ENCODE measurements around the gene ERAL1.
"Not testable (repeated sequence)": the region's sequence is repeated elsewhere in the genome, so short reads cannot be mapped to it uniquely, and the experiment has no call there.

The ERAL1 gene

DNA sequence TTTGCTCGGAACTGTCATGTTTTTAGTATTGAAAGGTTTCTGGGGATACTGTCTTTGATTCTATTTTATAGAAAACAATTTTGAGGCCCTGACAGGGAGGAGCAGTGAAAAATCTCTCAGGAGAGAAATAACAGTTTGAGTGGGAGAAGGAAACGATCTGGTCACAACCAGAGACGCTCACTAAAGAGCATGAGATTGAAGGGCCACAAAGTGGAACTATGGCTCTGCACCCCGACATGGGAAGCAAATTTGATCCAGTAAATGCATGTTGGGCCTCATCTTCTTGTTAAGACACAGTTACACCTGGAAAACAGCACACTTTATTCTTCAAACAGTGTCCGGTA is 492 bp downstream of the ERAL1 start:
- no peak for DNase-seq

DNA sequence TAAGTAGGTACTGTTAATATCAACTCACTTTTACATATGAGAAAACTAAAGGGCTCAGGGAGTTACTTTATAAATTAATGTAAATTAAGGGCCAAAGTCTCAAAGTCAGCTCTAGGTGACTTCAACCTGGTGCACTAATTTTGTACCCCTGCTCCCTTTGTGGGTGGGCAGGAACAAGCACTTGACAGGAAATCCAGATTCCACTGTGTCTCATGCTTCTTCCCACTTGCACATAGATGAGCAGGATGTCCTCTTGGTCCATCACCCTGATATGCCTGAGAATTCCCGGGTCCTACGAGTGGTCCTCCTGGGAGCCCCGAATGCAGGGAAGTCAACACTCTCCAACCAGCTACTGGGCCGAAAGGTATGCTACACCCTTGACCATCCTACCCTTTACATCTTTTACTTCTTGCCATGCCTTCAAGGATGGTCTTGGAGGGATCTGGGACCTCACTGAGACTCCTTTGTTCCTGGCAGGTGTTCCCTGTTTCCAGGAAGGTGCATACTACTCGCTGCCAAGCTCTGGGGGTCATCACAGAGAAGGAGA is 1.3 kb downstream of the ERAL1 start:
- DNase-seq: no peak

DNA sequence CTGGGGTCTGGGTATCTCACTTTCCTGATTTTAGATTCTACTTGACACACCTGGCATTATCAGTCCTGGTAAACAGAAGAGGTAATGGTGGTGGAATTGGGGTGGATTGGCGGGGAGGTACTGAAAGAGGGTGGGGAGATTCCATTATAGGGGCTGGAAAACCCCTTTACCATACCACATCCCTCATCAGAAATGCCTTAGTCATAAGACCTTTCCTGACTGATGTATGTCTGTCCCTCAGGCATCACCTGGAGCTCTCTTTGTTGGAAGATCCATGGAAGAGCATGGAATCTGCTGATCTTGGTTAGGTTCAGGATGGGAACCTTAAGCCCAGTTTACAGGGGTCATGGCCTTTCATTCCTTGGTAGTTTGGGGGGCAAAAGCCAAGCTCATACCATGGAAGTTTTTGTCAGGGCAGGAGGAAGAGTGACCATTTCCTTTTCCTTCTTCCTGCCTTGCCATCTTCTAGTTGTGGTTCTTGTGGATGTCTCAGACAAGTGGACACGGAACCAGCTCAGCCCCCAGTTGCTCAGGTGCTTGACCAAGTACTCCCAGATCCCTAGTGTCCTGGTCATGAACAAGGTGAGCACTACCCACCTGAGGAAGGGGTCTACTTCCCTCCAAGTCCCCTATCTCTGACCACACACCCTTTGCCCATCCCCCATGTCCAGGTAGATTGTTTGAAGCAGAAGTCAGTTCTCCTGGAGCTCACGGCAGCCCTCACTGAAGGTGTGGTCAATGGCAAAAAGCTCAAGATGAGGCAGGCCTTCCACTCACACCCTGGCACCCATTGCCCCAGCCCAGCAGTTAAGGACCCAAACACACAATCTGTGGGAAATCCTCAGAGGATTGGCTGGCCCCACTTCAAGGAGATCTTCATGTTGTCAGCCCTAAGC is 3.3 kb downstream of the ERAL1 start:
- no peak for DNase-seq

GRCh38 chr17:28858801-28859355 is 4.1 kb downstream of the ERAL1 start:
- no peak for DNase-seq

DNA sequence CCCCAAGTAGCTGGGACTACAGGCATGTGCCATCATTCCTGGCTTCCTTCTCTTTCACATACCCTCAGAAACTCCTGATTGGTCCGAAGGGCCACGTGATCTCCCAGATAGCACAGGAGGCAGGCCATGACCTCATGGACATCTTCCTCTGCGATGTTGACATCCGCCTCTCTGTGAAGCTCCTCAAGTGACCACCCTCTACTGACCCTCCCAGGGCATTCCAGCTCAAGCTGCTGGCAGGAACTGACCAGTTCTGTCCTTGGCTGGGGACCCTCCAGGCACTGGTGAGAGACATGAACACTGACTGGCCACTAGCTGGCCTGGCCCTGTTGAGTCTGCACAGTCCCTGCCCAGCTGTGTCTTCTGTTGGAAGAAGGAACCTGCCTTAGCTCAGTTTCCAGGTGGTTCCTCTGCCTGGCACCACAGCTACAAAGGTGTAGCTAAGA is 5.6 kb downstream of the ERAL1 start:
- no peak for DNase-seq

DNA sequence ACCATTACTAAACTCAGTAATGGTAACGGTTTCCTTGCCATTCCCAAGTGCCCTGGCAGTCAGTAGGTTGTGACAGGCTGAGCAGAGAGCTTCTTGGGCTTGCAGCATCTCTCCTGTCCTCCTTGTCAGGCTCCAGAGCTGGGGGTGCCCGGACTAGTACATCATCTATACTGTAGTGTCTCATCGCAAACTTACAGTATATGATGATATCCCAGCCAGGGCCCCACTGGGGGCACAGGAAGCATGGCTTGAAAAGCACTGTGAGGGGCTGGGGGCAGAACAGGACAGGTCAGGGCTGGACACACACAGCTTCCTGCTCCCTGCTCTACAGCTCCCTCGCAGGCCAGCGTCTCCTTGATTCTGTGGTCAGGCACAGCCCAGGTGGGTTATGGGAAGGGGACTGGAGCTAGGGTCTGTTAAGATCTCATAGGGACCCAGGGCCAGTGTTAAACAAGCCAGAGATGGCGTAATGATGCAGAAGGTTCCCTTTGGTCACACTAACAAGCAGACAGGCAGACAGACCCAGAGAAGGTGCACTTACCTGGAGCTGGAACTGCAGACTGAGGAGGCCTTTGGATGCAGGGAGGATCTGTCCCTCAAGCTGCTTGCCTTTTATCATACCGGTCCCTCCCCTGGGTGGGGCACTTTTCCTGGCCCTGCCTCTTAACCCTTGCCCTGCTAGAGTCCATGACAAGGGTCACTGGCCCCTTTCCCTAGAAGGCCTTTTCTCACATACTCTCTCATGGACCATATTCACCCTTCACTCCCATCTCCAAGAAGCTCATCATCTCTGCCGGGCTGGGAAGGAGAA is 6.8 kb downstream of the ERAL1 start:
- no peak for DNase-seq

GRCh38 chr17:28862561-28862960 is 7.7 kb downstream of the ERAL1 start:
- no peak for DNase-seq

GRCh38 chr17:28863953-28864352 is 9.1 kb downstream of the ERAL1 start:
- DNase-seq: no peak

GRCh38 chr17:28864991-28865849 is 10.4 kb downstream of the ERAL1 start:
- DNase-seq: no peak

DNA sequence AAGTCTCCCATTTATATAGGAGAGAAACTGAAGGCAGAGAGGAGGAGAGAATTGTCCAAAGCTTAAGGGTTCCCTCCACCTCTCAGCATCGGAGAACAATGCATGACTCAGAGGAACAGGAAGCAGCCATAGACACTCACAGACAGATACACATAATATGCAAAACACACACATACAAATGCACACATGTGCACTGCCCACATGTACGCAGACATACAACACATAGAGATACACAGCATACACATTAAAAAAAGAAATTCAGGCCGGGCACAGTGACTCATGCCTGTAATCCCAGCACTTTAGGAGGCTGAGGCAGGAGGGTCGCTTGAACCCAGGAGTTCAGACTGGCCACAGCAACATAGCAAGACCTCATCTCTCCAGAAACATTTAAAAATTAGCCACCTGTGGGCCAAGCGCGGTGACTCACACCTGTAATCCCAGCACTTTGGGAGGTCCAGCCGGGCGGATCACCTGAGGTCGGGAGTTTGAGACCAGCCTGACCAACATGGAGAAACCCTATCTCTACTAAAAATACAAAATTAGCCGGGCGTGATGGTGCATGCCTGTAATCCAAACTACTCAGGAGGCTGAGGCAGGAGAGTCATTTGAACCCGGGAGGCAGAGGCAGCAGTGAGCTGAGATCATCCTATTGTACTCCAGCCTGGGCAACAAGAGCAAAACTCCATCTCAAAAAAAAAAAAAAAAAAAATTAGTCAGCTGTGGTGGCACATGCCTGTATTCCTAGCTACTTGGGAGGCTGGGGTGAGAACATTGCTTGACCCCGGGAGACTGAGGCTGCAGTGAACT is 11.3 kb downstream of the ERAL1 start:
- no peak for DNase-seq

DNA sequence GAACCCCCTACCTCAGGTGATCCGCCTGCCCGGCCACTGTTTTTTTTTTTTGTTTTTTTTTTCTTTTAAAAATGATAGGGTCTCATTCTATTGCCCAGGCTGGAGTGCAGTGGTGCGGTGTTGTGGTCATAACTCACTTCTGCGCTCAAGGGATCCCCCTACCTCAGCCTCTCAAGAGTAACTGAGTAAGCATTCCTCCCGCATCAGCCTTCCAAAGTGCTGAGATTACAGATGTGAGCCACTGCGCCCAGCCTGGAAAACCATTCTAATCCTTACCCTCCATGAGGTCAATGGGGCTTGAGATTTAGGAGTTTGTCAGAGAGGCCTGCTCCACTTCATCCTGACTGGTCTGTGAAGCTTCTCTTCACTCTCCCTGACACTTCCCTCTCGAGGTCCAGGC is 12.5 kb downstream of the ERAL1 start:
- no peak for DNase-seq

DNA sequence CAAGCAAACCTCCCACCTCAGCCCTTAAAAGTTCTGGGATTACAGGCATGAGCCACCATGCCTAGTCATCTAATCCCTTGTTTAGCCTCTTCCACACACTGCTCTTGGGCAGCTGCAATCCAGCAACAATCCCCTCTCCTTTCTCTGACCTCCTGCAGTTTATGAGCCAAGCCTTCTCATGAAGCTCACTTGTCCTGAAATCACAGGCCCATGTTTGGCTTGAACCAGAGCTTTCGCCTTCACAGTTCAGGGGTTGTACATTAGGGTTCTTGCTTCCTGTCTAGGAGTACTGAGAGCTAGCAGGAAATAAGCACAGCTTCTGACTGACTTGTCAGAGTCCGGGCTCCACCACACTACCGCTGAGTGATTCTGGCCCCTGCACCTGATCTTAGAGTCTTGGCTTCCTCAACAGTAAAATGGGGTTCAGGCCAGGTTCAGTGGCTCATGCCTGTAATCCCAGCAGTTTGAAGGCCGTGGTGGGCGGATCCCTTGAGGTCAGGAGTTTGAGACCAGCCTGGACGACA is 16.3 kb downstream of the ERAL1 start:
- no peak for DNase-seq

DNA sequence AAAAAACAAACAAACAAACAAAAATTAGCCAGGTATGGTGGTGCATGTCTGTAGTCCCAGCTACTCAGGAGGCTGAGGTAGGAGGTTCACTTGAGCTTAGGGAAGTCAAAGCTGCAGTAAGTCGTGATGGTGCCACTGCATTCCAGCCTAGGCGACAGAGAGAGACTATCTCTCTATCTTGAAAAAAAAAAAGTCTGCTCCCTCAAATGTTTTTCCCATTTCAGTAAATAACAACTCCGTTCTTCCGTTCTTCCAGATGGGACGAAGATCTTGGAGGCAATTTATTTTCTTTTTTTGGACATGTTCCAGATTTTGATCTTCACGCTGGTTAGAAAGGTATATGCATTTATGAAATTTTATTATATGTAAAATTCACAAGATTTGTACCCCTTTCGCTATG is 19.0 kb downstream of the ERAL1 start:
- DNase-seq: no peak

DNA sequence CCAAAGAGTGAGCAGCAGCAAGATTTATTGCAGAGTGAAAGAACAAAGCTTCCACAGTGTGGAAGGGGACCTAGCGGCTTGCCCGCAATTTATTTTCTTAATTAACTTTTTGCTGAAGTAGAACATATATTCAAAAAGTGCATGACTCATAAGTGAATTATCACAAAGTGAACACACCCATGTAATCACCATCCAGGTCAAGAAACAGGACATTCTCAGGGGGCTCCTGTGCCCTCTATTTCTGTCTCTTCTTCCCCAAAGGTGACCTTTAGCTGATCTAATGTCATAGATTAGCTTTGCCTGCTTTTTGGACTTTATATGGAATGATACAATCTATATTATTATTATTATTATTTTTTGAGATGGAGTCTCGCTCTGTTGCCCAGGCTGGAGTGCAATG is 19.9 kb downstream of the ERAL1 start:
- no peak for DNase-seq

DNA sequence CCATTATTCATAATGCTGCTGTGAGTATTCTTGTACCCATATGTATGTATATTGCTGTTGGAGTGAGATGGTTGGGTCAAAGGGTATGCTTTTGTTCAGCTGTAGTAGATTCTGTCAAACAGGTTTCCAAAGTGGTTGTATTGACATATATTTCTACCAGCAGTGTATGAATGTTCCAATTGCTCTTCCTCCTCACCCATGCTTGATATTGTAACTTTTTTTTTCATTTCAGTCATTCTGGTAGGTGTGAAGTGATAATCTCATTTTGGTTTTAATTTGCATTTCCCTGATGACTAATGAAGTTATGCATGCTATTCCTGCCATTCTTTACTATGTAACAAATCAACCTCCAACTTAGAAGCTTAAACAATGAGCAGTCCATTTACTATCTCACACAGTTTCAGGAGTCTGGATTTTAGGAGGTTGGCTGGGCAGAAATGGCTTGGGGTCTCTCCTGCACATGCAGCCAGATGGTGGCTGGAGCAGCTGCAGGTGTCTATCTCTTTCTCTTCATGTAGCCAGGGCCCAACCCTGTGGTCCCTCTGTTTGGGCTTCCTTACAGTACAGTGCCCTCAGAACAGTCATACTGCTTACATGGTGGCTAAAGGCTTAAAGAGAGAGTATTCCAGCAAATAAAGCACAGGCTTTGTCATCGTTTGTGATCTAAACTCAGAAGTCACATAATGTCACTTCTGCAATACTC is 21.2 kb downstream of the ERAL1 start:
- no peak for DNase-seq

GRCh38 chr17:28877150-28877711 is 22.4 kb downstream of the ERAL1 start:
- DNase-seq: not testable (repeated sequence)

- DNase-seq: no peak
These were observed 23.5 kb downstream of the ERAL1 start for GRCh38 chr17:28878158-28878910.

DNA sequence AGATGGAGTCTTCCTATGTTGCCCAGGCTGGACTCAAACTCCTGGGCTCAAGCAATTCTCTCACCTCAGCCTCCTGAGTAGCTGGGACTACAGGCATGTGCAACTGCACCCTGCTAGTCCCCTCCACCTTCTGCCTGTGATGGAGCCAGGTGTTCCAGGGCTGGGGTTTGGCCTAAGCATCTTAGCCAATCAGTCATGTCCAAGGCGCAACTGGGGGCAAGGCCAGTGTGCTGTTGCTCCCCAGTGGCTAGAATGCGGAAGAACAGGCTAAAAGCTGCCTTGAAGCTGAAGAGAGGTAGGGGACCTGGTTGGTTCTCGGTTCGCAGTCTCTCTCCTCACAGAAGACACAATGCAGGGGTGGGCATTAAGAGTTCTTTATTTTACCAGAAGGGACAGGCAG is 24.2 kb downstream of the ERAL1 start:
- DNase-seq: no peak

GRCh38 chr17:28879886-28880571 is 25.2 kb downstream of the ERAL1 start:
- DNase-seq: no peak
